ENCODE data around the gene SFRP4.

The SFRP4 gene

DNA sequence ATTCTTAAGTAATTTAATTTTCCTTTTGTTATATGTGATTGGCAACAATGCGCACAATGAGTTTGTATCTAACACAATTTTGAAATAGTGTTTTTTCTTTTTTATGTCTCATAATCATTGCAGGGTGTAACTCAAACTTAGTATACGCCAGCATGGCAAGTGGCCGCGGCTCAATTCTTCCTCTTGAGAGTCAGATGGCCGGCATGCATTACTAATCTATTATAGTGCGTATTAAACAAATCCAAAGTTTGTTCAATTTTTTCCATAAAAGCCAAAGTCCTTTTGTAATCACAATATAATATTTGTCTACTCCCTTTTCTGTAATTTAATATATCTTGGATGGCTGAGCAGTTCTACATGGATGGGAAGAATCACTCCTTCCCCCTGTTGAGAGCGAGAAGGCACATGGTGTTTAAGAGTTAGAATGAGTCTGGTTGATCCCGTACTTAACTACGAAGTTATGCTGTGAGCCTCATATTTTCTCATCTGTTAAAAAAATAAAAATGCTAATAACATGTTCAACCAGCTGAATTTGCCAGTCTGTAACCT lies 16.5 kb upstream of the SFRP4 start:
- no peak overlapping the region for H3K4me3 Mint-ChIP-seq
- no peak overlapping the region for H3K27ac Mint-ChIP-seq
- DNase-seq (no peak), ATAC-seq (no peak)
- H3K27me3 Mint-ChIP-seq, result no peaks in the 10 kb centered on the region
- H3K9me3 Mint-ChIP-seq, result peaks cover 7 to 11% of the 10 kb centered on the region in 2 donors
- no peaks in the 10 kb centered on the region for H3K4me1 Mint-ChIP-seq

DNA sequence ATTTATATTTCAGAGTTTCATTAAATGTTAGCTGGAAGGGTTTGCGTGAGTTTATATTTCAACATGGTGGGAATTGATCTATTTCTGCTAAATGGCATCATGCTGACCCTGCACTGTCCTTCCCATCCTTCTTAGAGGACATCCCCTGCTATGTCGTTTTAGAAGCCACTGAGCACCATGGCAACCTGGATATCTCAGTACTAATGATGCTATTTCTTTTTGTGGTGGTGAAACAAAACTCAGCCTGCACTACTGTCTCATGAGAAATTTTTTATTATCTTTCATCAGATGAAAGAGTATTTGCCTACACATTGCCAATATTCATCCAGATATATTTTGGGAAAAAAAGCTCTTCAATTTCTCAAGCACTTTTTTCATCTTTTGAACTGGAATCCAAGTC lies 15.9 kb upstream of the SFRP4 start:
- Mint-ChIP-seq H3K27ac (no peak overlapping the region), H3K4me1 (no peaks in the 10 kb centered on the region)
- no peak for ATAC-seq

DNA sequence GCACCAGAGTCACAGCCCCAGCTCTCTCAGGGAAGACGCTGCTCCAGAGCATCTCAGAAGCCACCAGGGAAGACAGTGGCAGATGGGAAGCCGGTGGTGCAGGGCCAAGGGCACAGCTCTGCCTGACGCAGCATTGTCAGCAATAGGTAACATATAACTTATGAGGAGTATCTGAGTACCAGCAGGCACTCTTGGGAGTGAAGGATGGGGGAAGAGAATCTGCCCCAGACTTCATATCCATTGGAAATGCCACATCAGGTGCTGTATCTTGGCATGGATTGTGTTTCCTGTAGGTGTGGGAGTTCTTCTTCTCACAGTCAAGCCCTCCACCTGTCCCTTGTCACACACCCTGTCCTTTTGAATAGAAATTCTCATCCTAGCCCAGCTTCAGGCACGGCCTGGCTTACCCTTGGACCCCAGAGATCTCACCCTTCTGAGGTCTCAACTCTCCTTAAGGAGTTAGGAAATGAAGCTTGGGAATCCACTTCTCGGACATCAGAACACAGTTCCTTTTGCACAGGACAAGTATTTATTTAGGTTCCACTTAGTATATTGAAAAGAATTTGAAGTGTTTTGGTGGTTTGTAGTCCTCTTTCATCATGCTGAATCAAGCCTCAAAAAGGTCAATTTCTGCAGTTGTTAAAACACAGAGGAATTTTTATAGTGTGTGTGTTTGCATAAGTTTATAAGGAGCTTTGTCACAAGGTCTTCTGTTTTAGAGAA lies 13.8 kb upstream of the SFRP4 start:
- ATAC-seq (no peak), DNase-seq (no peak)
- no peak overlapping the region for H3K4me3 Mint-ChIP-seq

More for the DNA sequence above, 15.9 kb upstream of the SFRP4 start:
- H3K4me3 Mint-ChIP-seq, result no peak overlapping the region
- no peak for DNase-seq
- H3K27me3 Mint-ChIP-seq, result no peaks in the 10 kb centered on the region
- peaks cover 7 to 11% of the 10 kb centered on the region in 2 donors for H3K9me3 Mint-ChIP-seq

DNA sequence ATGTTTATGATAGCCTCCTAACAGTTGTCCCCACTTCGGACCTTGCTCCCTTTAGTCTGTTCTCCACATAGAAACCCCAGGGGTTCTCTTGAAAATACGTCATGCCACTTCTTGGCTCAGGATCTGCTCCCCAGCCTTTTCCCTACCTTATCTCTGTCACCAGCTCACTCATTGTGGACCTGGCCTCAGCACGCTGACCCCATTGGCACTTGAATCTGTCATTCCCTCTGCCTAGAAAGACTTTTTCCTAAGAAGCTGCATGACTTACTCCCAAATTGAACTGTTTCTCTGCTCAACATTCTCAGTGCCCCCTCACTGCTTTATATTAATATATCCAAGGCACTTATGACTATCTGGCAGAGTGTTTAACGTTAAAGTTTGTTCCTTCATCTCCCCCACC lies 12.3 kb upstream of the SFRP4 start:
- Mint-ChIP-seq H3K9me3 (no peaks in the 10 kb centered on the region), H3K27ac (no peak overlapping the region), H3K4me1 (no peaks in the 10 kb centered on the region), H3K4me3 (no peak overlapping the region), H3K27me3 (no peaks in the 10 kb centered on the region)
- DNase-seq, result no peak
- ATAC-seq, result no peak

More for the DNA sequence above, 13.8 kb upstream of the SFRP4 start:
- Mint-ChIP-seq H3K4me1 (no peaks in the 10 kb centered on the region), H3K9me3 (no peaks in the 10 kb centered on the region), H3K27me3 (no peaks in the 10 kb centered on the region), H3K27ac (no peak overlapping the region)

DNA sequence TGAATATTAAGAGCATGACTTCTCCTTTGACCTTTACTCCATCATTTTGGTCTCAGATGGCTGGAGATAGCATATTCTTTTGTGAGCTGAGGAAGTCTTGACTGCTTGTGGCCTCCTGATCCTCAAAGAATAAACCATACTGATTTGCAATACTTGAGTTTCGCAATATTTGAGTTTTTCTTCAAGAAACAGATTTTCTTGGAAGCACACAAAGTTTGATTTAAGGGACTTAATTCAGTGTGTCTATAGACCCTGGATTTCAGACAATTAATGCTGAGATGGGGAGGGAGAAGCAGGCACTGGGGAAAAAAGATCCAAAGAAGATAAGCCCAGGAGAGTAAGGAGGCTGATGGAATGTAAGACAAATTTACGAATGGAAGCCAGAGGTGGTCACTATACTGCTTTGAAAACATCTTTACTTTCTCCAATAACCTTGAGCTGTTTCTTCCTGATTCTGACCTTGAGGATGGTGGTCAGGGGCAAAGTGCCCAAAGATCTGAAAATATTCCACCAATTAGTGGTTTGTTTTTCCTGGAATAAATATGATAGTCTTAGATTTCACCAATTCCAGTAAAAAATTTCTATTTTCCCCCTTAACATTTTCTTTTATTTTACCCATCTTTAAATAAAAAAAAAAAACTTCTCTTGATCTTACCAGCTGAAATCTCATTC lies 11.3 kb upstream of the SFRP4 start:
- Mint-ChIP-seq H3K27me3 (peaks cover 2% of the 10 kb centered on the region), H3K9me3 (no peaks in the 10 kb centered on the region), H3K4me3 (no peak overlapping the region), H3K4me1 (no peaks in the 10 kb centered on the region), H3K27ac (no peak overlapping the region)
- DNase-seq (no peak), ATAC-seq (no peak)

DNA sequence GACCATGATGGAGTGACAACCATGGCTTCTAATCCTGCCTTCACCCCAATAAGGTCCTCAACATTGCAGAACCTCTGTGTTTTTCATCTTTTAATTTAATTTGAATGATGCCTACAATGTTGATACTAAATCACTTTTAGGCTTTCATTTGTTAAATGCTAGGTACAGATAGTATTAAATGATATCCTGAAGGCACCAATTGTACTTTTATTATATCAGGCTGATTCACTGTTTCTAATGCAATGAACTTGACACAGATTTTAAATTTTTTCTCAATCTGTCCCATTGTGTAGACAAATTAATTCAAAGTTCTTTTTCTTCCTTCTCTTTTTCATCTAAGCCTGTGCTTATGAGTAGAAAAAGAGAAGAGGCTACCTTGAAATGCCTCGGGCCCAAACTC lies 9.0 kb upstream of the SFRP4 start:
- no peak overlapping the region for H3K27ac Mint-ChIP-seq
- H3K9me3 Mint-ChIP-seq, result no peaks in the 10 kb centered on the region
- DNase-seq (no peak), ATAC-seq (no peak)
- peaks cover under 1% of the 10 kb centered on the region for H3K4me1 Mint-ChIP-seq
- peaks cover 17% of the 10 kb centered on the region for H3K27me3 Mint-ChIP-seq
- no peak overlapping the region for H3K4me3 Mint-ChIP-seq

DNA sequence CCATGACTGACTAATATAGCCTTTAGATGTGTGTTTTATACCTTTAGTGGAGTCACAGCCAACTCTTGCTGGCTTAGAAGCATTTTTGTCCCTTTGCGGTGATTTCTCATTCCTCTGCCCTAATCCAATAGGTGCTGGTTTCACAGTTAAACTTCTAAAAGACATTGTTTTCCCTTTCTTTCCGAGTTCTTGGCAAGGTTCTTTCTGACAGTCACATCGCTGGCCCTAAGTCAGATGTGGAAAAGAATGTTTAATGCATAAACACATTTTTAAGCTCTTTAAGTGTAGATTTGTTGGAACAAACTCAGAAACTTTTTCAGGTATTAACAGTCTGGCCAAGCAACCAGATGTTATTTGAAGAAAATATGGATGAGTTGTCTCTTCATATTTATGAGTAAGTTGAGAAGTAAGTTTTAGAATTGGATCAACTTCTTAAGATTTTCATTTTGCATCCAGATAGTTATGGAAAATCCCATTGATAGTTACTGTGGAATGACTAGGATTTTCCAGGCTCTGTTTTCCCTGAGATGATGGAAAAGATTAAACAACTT lies 7.9 kb upstream of the SFRP4 start:
- no peak overlapping the region for H3K27ac Mint-ChIP-seq
- no peaks in the 10 kb centered on the region for H3K9me3 Mint-ChIP-seq
- no peak overlapping the region for H3K4me3 Mint-ChIP-seq
- H3K27me3 Mint-ChIP-seq, result peaks cover 27% of the 10 kb centered on the region
- ATAC-seq, result no peak
- peaks cover 7% of the 10 kb centered on the region for H3K4me1 Mint-ChIP-seq
- no peak for DNase-seq

DNA sequence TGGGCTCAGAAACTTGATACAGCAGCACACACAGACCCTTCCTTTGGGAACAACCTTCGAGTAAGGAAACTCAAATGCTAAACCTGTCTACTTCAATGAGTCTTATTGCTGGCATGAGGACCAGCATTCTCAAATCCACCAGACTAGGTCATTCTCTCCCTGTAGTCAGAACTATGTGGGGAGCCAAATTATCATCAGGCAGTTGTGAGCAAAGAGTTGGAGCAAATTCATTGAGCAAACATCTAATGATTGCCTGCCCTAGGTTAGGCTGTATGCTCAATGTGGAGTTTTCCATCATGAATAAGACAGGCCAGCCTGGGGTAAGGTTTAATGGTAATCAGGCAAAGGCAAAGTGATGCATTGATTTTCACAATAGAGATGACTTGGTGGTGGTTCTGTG lies 7.4 kb upstream of the SFRP4 start:
- Mint-ChIP-seq H3K27me3 (peaks cover 33% of the 10 kb centered on the region), H3K4me3 (no peak overlapping the region), H3K9me3 (no peaks in the 10 kb centered on the region), H3K27ac (no peak overlapping the region), H3K4me1 (peaks cover 7% of the 10 kb centered on the region)
- DNase-seq (no peak), ATAC-seq (no peak)

DNA sequence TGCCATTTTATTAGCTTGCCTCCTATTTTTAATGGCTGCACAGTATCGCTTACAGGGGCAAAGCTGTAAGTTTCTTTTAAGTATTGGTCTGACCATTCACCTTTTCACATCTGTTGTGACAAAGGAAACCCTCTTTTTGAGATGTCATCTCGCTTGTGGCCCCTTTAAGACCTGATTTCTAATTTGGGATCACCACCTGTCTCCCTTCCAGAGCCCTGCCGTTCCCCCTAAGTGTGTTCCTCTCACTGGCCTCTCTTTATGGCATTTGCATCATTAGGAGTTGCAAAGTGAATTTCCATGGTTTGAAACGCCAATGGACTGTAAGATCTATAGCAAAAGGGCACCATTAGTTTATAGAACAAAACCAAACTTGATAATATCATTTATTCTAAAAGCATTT lies 5.3 kb upstream of the SFRP4 start:
- peaks cover 14% of the 10 kb centered on the region for H3K4me1 Mint-ChIP-seq
- H3K9me3 Mint-ChIP-seq, result no peaks in the 10 kb centered on the region
- H3K27me3 Mint-ChIP-seq, result peaks cover 54% of the 10 kb centered on the region
- H3K27ac Mint-ChIP-seq, result no peak overlapping the region
- DNase-seq (no peak), ATAC-seq (no peak)
- peak overlapping the region in 1 of 2 donors; percentile 50 for H3K4me3 Mint-ChIP-seq

DNA sequence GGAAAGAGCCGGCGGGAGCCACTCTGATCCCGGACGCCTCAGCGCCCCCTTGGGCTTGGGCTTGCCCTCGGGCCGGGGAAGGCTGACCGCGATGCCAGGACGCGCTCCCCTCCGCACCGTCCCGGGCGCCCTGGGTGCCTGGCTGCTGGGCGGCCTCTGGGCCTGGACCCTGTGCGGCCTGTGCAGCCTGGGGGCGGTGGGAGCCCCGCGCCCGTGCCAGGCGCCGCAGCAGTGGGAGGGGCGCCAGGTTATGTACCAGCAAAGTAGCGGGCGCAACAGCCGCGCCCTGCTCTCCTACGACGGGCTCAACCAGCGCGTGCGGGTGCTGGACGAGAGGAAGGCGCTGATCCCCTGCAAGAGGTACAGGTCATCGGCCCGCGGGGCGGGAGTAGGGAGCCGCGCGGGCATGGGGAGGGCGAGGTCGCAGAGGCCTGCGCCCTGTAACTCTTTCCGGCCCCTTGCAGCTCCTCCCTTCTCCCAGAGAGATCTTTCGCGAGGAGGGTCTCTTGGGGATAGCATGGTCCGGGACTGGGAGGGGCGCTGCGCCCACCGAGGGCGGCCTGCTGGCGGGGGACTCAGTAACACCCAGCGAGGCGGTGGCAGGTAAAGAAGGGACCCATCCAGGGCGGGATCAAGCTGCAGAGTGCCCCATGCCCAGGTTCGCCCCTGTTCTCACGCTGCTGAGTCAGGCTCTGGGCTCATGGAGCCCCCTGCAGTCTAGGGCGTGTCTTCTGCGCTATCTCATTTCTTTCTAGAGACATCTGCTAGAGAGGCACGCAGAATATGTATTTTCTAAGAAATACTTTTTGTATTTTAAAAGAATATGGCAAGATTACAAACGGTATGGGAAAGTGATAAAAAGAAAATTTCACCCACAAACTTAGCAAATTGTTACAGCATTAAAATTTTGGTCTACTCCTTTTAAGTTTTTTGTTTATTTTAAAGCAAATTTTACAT lies 4.5 kb upstream of the SFRP4 start:
- ATAC-seq (peak; percentile 64), DNase-seq (peak; percentile 32 to 35)
- H3K27me3 Mint-ChIP-seq, result peaks cover 62% of the 10 kb centered on the region
- no peak overlapping the region for H3K27ac Mint-ChIP-seq
- peak overlapping the region; percentile 79 to 84 for H3K4me3 Mint-ChIP-seq
- H3K9me3 Mint-ChIP-seq, result no peaks in the 10 kb centered on the region
- peaks cover 22% of the 10 kb centered on the region for H3K4me1 Mint-ChIP-seq

DNA sequence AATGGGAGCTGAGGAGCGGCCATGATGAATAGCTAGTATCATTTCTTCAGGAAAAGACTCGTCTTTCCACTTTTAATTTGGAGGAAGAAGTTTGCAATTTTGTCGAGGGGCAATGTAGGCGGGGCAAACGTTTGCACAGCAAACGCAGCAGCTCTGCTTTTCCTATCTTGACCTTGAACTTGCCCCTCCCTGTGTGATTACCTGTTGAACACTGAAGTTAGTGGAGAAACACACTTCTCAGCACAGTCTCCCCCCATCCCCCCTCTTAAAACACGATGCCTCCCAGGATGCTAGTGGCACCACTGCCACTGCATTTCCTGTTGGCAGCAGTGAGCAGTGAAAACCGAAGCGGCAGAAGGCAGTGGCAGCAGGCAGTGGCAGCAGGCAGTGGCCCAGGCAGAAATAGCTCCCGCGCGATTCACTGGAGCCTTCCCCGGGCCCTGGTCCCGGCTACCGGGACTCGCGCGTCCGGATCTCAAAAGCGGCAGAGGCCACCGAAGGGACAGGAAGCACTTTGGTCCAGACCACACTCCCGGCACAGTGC lies 3.8 kb upstream of the SFRP4 start, which contains the start of gene EPDR1:
EPDR1 (plus strand) TSS at position 336 of the 544 bp plus-strand sequence. CDS start 300 bp downstream, outside the sequence.
- peaks cover 28% of the 10 kb centered on the region for H3K4me1 Mint-ChIP-seq

DNA sequence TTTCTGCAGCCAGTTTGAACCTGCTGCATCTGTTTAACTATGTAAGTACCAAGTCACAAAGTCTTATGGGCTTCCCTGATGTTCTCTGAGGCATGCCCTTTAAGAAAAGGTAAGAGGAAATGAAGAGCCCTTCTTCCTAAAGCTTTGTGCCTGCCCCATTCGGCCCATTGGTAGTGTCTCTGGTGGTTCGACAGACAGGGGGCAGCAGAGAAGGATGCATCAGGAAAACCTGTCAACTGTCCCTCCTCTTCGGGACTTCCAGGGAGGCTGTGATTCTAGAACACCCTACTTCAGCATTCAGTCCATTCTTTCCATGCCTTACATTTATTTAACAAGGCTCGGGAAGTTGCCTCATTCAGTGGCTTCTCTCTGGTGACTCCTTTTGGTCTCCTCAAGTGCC lies 1.9 kb upstream of the SFRP4 start:
- no peak overlapping the region for H3K4me3 Mint-ChIP-seq
- H3K27ac Mint-ChIP-seq, result no peak overlapping the region
- no peaks in the 10 kb centered on the region for H3K9me3 Mint-ChIP-seq
- DNase-seq (no peak), ATAC-seq (no peak)
- peaks cover 28% of the 10 kb centered on the region for H3K4me1 Mint-ChIP-seq
- H3K27me3 Mint-ChIP-seq, result peaks cover 86% of the 10 kb centered on the region

More for the DNA sequence above, 3.8 kb upstream of the SFRP4 start, which contains the start of gene EPDR1:
- H3K27me3 Mint-ChIP-seq, result peaks cover 69% of the 10 kb centered on the region
- ATAC-seq, result peak; percentile 76
- no peaks in the 10 kb centered on the region for H3K9me3 Mint-ChIP-seq
- H3K4me3 Mint-ChIP-seq, result peak within 1 kb of the TSS; percentile 79 to 84
- peak in 1 of 2 donors; percentile 63 for DNase-seq
- peak within 1 kb of the TSS in 1 of 2 donors; percentile 16 for H3K27ac Mint-ChIP-seq

DNA sequence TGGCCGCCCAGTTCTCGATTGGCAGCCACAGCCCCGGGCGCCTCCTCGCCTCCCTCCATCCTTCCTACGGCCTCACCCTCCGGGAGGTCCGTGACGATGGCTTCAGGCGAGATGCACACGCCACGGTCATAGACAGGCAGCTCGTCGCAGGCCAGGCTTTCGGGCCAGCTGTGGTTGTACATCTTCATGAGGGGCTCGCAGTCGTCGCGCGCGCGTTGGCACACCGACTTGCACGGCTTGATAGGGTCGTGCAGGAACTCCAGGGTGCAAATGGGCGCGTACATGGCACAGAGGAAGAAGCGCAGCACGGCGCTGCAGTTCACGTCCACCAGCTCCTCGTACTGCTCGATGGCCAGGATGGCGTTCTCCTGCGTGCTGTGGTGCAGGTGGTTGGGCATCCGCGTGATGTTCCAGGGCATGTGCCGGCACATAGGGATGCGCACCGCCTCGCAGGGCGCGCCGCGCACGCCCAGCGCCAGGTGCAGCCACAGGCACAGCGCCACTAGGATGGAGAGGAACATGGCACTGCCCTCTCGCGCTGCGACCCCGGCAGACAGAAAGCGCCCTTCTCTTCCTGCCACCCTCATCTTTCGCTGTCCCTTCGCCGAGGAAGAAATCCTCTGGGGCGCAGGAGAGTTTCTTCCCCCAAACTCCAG lies 472 bp downstream of the SFRP4 start:
- ATAC-seq, result no peak
- Mint-ChIP-seq H3K4me1 (peaks cover 28% of the 10 kb centered on the region), H3K27me3 (peaks cover 82% of the 10 kb centered on the region), H3K4me3 (peak overlapping the region; percentile 55 to 78), H3K27ac (peak overlapping the region in 1 of 2 donors; percentile 71), H3K9me3 (no peaks in the 10 kb centered on the region)
- DNase-seq, result peak in 1 of 2 donors; percentile 17

DNA sequence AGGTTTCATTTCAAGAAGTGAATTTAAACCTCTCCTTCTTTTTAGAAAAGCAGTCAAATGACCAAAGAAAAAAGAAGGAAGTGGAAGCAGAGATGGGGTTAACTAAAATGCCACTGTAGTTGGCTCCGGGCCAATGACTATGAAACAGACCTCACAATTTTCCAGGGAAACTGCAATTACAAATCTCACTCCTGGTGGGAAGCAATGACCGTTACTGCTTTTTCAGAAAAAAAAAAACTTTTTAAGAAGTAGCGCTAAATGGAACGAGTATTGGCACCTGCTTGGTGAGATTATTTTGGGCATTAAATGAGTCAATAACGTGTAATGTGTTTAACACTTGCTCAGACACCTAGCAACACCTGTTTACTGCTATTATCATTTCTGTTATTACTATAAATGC lies 1.2 kb downstream of the SFRP4 start:
- ATAC-seq (peak; percentile 40), DNase-seq (no peak)
- Mint-ChIP-seq H3K4me3 (no peak overlapping the region), H3K27ac (no peak overlapping the region), H3K4me1 (peaks cover 26% of the 10 kb centered on the region), H3K27me3 (peaks cover 79% of the 10 kb centered on the region), H3K9me3 (no peaks in the 10 kb centered on the region)

All from stimulated activated naive CD8-positive, alpha-beta T cell treated with anti-CD3 and anti-CD28 coated beads, Interleukin-15, amount 100 ng/mL, for 72 hours (primary cell).